ENCODE data around the gene LY9. TPM values are rescaled to one million over a fixed set of nuclear protein-coding genes. Genes with fewer than 3 reads are reported as not detected.

LY9 gene
- polyA plus RNA-seq, 1 of the 3 experiments (the other 2 are of a cell fraction) = not detected

- Histone ChIP-seq H3K9me2 (no peaks in the 10 kb centered on the region), H3K4me3 (ENCODE audit: low read depth in 2 of 2, low read length in 1 of 2) (no peak overlapping the region), H3F3A (replicated peaks; ENCODE audit: insufficient read depth) (no peaks in the 10 kb centered on the region), H3K9me3 (no peaks in the 10 kb centered on the region), H3K9ac (no peak overlapping the region), H3K27ac (ENCODE audit: low read depth in 2 of 2, low read length in 1 of 2) (no peak overlapping the region), H3K79me2 (ENCODE audit: insufficient read depth) (no peaks in the 10 kb centered on the region), H2AFZ (ENCODE audit: low read depth) (no peak overlapping the region), H3K4me2 (no peak overlapping the region), H4K20me1 (ENCODE audit: insufficient read depth) (no peaks in the 10 kb centered on the region), H3K27me3 (ENCODE audit: insufficient read depth) (peaks cover 10% of the 10 kb centered on the region; the same call in 1 of the 2 replicates), H3K4me1 (ENCODE audit: control insufficient read depth in 1 of 2, insufficient read depth in 2 of 2, low read depth in 1 of 2, low read length in 1 of 2) (no peaks in the 10 kb centered on the region), H3K36me3 (replicated peaks in 1 of 2; ENCODE audit: control insufficient read depth in 1 of 2, insufficient read depth in 2 of 2, low read length in 1 of 2) (no peaks in the 10 kb centered on the region)
- TF ChIP-seq IRF3 (IDR thresholded peaks at IDR 0.05; ENCODE audit: low read depth, low read length) = no peak
- TF ChIP-seq FOXJ3 (CRISPR knock-in tag; IDR thresholded peaks at IDR 0.05) = no peak
- TF ChIP-seq USF2 (IDR thresholded peaks at IDR 0.05; ENCODE audit: borderline replicate concordance, low read depth, low read length) = no peak
- no peak for TF ChIP-seq RAD21 (IDR thresholded peaks at IDR 0.05; ENCODE audit: low read length)
- no peak for TF ChIP-seq GATA2 (CRISPR knock-in tag; IDR thresholded peaks at IDR 0.05)
- no peak for TF ChIP-seq NFIC (IDR thresholded peaks at IDR 0.05; ENCODE audit: borderline replicate concordance)
- TF ChIP-seq MAX (IDR thresholded peaks at IDR 0.05; ENCODE audit: low read depth) = no peak
- TF ChIP-seq RCOR1 (IDR thresholded peaks at IDR 0.05; ENCODE audit: low read length) = no peak
- no peak for TF ChIP-seq RFX5 (IDR thresholded peaks at IDR 0.05; ENCODE audit: low read length)
- no peak for TF ChIP-seq POLR2AphosphoS5 (IDR thresholded peaks at IDR 0.05; ENCODE audit: low read depth, low read length)
- TF ChIP-seq TEAD4 (IDR thresholded peaks at IDR 0.05; ENCODE audit: borderline replicate concordance, insufficient read depth) = no peak
- no peak for TF ChIP-seq JUND (IDR thresholded peaks at IDR 0.05)
- no peak for TF ChIP-seq MXI1 (IDR thresholded peaks at IDR 0.05; ENCODE audit: low read depth, low read length)
- no peak for TF ChIP-seq ELF1 (IDR thresholded peaks at IDR 0.05)
- no peak for TF ChIP-seq REST (IDR thresholded peaks at IDR 0.05; ENCODE audit: low read depth, low read length)
- TF ChIP-seq EZH2phosphoT487 (IDR thresholded peaks at IDR 0.05; ENCODE audit: borderline replicate concordance, low read depth) = no peak
- TF ChIP-seq TAF1 (IDR thresholded peaks at IDR 0.05; ENCODE audit: borderline replicate concordance, low read depth, low read length) = no peak
- DNase-seq = no peak
- CTCF ChIA-PET = no interaction called here
- POLR2A ChIA-PET = no interaction called here
- 28% methylated on average over 2 of the region's 2 CpGs for WGBS (ENCODE audit: low lambda C conversion rate)
These were observed 39.1 kb upstream of the LY9 start for GRCh38 chr1:160756849-160757201.

All from SK-N-SH (cell line).